GM12801 (cell line): Measurements from ENCODE around the gene OTUD3.

Source experiments
- TF ChIP-seq, protein P1 (sequence below): IDR thresholded peaks from one replicate; pipeline ENCODE4 v1.5.1; 2011; ENCODE audit warnings: control low read depth; ENCODE audit not compliant: insufficient read length; ENCODE audit errors: extremely low read depth

The OTUD3 gene

DNA sequence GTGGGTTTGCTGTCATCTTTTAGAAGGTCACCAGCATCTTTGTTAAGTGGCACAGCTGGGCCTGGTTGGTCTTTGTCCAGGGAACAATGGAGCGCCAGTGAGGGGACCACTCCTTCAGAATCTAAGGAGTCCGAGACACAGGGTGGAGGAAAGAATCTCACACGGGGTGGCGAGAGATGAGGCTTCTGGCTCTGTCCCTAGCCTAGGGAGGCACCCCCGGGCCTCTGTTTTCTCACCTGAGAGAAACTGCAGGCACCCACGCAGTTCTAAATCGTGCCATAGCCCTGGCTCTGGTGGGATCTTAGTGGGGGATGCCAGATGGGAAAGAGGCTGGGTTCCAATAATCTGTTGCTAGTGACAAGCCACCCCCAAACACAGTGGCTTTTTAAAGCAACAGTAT is 52.1 kb downstream of the OTUD3 start:
- TF ChIP-seq, protein P1, sequence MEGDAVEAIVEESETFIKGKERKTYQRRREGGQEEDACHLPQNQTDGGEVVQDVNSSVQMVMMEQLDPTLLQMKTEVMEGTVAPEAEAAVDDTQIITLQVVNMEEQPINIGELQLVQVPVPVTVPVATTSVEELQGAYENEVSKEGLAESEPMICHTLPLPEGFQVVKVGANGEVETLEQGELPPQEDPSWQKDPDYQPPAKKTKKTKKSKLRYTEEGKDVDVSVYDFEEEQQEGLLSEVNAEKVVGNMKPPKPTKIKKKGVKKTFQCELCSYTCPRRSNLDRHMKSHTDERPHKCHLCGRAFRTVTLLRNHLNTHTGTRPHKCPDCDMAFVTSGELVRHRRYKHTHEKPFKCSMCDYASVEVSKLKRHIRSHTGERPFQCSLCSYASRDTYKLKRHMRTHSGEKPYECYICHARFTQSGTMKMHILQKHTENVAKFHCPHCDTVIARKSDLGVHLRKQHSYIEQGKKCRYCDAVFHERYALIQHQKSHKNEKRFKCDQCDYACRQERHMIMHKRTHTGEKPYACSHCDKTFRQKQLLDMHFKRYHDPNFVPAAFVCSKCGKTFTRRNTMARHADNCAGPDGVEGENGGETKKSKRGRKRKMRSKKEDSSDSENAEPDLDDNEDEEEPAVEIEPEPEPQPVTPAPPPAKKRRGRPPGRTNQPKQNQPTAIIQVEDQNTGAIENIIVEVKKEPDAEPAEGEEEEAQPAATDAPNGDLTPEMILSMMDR: no peak

DNA sequence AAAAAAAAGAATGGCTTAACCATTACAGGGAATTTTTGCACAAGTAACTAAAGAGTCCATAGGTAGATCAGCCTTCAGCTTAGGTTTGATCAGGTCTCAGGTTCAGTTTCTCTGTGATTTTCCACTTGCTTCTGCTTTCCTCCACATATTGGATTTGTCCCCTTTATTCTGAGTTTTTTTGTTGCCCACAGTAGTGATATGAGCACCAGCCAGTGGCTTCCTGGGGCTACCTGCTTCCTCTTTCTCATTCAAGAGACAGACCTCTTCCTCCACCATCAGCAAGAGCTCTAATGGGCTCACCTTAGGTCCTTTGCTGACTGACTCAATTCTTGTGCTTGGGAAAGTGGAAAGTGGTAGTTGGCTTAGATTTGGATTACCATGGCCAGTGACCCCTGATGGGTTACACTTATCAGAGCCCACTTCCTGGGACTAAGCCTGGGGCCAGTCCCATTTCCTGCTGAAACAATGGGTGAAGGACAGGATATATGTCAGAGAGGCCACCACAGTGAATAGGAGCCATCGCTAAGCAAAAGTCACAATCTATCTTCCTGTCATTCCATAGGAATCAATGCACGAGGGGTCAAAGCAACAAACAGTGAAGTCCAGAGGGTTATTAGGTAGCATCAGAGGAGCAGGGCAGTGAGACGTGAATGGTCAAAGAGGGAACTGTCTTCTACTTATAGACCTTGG is 54.0 kb downstream of the OTUD3 start:
- TF ChIP-seq, protein P1: no peak

DNA sequence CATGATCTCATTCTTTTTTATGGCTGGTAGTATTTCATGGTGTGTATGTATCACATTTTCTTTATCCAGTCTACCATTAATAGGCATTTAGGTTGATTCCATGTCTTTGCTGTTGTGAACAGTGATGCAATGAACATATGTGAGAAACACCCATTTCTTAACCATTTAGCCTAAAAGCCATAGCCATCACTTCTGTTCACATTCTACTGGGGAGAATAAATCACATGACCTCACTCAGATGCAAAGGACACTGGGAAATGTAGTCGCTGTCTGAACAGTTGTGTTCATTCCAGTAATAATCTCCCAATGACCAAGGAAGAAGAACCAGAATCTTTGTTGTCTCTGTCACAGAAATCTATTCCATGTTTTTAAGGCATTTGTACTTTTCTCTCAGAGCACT is 56.3 kb downstream of the OTUD3 start:
- TF ChIP-seq, protein P1: no peak

DNA sequence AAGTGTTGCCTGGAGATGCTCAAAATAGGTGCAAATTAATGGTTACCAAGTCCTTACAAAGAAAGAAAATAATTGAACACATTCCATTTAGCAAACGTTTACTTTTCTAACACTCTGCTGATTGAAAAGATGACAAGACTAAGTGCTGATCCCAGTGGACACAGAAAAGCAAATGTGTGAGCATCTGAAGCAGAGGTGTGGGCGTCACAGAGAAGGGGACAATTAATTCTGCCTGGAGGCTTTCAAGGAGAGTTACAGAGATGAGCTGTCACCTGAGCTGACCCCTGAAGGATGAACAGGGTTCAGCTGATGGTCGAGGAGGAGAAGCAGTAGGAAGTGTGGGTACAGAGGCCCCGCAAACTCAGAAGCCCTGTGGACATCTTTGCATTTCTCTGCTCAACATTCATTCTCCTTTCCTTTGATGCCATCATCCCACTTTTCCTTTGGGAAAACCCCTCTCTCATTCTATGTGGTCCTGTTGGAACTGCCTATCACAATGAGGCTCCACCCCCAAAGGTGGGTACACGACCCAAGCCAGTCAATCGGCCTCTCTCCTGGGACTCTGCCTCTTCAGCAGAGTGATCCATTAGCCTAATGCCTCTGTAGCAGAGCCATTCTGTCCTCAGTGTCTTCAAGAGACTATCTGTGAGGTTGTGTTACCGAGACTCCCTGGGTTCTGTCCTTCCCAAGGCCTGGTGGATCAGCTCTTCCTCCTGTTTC is 58.5 kb downstream of the OTUD3 start:
- TF ChIP-seq, protein P1: no peak

DNA sequence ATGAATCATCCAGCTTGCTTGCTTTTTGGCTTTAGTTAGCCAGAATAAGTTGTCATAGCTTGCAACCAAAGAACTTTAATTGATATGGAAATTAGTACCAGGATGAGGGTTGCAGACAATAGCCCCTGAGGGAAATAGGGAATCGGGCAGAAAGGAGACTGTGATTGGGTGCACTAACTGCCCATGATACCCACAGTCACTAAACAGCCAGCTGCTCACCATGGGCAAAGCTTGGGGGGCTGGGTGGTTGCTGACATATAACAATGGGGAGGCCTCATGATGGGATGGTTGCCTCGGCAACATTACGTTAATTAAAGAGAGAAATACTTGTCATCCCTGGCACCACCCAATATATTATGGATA is 59.0 kb downstream of the OTUD3 start:
- TF ChIP-seq, protein P1: no peak

DNA sequence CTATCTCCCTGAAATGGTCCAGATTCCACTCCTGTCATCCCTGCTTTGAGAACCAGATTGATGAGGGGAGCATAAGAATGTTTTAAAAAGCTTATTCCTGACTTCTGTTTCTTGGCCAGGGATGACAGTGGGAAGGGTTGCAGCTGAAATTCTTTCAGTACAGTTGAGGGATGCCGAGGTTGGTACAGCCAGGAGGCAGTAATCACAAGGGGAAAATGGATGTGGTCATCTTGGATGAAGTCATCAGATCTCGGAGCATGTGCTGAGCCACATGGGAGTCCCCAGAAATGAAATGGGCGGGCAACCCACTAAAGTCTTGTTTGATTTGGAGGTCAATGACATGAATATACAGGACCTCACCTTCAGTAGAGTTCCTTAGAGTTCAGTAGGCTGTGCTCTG is 59.9 kb downstream of the OTUD3 start:
- TF ChIP-seq, protein P1: no peak

DNA sequence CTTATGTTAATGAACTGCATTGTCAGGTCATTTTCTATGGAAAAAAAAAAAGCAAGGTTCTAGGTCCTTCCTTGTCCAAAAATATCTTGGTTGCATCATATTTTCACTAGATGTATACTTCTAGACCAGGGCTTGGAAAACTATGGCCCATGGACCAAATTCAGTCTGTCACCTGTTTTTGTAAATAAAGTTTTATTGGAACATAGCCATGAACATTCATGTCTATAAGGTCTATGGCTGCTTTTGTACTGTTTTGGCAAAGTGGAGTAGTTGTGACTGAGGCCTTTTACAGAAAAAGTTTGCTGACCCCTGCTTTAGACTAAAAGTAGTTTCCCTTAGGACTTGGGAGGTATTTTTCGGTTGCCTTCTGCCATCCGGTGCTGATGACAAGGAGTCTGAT is 60.5 kb downstream of the OTUD3 start:
- TF ChIP-seq, protein P1: no peak
